Stimulated activated CD8-positive, alpha-beta memory T cell treated with anti-CD3 and anti-CD28 coated beads, Interleukin-4, amount 100 ng/mL, for 4 hours (primary cell): Measurements from ENCODE around the gene URI1.

Experiments used
- DNase-seq, 2 donors: peaks; one replicate each; pipeline ENCODE4 v3.0.0-alpha.2; 2020; ENCODE audit warnings: low read depth in 2 of 2, low spot score in 1 of 2

URI1 gene

DNA sequence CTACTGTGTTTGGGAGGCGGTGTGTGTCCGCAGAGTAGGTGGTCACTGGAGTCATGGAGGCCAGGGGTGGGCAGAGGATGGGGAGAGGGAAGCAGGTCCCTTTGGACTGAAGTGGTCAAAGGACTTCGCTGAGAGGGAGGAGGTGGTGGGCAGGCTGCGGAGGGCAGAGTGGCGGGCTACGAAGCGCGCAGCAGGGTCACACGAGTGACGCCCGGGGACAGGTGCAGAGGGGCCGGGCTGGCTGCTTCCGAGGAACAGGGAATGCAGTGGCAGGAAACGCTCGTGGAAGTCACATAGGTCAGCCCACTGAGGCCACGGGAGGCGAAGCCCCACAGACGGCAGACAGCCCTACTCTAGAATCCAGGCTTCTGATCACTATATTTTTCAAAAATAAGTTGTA lies 111.5 kb downstream of the URI1 start:
- no peak for DNase-seq

DNA sequence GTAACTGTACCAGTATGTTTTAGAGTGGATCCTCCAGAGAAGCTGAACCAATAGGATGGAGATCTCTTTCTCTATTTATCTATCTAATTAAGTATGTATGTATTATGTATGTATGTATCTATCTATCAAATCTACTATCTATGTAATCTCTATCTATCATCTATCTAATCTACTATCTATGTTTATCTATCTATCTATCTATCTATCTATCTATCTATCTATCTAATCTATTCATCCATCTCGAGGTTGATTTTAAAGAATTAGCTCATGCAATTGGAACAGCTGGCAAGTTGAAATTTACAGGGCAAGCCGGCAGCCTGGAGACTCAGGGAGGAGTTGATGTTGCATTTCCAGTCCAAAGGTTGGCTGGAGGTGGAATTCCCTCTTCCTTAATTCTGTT lies 112.2 kb downstream of the URI1 start:
- DNase-seq, result no peak

DNA sequence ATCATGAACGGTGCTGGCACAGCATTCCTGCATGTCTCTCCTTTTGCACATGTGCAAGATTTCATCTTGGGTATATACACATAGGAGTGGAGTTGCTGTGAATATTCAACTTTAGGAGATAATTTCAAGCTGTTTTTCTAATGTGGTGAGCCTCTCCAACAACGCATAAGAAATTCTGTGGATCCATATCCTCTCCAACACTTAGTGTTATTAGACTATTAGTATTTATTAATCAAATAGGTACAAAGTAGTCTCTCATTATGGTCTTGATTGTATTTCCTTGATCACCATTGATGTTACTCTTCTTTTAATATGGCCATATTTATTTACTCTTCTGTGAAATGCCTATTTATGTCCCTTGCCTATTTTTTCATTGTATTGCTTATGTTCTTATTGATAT lies 114.5 kb downstream of the URI1 start:
- DNase-seq, result no peak

DNA sequence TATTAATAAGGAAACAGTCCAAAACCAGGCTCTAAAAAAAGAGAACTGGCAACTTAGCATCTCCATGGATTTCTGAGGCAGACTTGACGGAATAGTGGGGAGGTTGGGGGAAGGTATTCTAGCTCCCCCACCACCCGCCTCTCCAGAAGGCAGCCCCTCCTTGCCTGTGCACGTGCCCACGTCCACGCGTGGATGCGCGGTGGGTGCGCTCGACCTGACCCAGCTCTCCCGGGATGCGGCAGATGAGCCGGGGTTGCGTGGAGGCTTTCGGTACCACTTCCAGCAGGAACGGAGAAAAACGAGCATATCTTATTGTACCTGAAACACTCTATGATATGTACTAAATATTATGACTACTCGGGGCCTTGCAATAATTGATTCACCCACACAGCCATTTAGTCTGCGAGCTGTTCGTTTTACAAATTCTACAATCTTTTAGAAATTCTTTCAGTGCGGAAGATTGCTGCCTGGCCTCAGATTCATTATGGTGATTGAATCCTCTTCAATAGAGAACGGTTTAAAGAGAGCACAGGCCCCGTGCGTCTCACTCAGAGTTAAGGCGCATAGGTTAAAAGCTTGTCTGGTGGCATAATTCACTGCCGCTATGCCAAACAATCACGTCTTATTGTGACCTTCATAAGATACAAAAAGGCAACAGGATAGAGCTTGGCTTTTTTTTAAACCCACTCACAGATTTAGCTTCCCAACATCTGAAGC lies 117.9 kb downstream of the URI1 start:
- DNase-seq, result no peak

DNA sequence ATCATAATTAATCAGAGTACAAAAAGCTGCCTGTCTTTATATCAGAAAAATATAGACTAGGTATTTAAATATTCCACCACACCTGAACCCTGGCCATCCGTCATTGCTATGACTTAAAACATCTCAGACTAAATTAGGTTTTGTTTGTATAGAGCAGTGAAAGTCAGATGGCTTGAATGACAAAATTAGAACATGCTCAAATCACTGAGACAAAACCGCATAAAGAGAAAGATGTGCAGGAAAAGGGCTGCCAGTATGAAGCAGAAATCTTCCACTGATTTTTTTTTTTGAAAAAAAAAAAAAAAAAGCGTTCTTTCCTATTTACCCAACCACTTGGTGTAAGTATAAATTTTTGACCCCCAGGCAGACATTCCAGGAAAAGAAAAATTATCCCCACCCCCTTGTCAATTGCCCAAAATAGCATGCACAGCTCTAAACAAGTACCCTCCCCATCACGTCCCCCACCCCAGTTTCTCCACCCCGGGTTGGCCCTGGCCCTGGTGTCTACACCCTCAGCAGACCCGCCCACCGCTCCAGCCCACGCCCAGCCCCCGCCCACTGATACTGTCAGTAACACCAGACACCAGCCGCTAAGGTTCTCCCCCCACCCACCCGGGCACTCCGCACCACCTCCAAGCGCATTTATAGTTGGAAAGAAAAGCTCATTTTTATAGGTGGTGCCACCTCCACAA lies 118.6 kb downstream of the URI1 start:
- no peak for DNase-seq

DNA sequence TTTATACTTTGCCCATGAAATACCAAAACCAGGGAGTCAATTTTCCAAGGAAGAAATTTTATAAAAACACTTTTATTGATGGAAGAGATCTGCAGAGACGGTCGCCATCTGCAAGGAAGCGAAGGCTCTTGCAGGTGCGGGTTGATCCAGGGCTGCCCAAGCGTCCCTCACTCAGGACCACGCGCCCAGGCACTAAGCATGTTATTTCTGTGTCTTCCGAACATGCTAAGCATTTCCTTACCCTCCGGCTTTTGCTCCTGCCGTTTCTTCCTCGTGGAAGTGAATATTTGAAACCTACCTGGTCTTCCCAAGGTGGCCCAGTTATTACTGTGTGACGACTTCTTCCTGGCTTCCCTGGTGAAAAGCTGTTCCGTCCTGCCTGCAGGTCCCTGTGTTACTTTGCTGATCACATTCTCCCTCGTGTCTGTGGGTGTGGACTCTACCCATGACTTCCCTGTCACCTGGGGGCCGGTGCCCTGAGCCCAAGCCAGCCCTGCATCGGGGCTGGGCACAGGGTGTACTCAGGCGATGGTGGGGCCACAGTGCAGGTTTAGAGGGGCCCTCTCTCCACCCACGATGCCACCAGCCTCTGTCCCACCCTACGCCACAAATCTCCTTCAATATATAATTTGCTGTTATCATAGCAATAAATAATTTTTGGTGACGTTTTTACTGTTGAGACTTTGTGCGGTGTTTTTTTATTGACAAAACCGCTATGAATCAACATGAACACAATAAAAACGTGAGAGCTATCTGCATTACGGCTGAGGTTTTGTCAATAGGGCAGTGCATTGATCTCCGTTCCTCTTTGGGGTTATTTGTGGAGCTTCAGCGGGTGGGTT lies 119.4 kb downstream of the URI1 start:
- DNase-seq, result no peak

DNA sequence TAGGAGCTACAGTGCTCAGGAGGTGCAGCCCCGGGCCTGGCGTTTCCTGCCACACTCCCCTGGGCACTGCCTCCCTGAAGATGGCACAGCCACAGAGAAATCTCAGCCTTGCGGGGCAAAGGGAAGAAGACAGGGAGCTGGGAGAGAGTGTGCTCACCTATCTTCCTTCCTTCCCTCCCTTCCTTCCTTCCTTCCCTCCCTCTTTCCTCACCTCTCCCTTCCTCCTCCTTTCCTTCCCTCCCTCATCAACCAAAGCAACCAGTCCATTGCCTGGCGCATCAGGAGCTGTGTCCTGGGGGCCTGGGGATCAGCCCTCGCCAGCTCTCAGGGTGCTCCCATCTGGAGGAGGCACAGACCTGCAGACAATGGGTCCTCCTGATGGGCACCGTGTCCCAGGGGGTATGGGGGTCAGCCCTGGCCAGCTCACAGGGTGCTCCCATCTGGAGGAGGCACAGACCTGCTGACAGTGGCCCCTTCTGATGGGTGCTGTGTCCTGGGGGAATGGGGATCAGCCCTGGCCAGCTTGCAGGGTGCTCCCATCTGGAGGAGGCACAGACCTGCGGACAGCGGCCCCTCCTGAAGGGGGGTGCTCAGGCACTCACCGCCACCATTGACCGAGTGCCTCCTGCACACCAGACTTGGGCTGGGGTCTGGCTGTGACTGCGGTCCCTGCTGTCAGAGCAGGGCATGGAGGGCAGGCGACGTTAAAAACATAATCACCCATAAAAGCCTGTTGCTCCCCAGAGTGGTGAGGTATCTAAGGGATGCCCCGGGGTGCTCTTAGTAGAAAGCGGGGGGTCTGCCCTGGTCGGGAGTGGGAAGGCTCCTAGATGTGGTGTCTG lies 120.2 kb downstream of the URI1 start:
- DNase-seq, result no peak

DNA sequence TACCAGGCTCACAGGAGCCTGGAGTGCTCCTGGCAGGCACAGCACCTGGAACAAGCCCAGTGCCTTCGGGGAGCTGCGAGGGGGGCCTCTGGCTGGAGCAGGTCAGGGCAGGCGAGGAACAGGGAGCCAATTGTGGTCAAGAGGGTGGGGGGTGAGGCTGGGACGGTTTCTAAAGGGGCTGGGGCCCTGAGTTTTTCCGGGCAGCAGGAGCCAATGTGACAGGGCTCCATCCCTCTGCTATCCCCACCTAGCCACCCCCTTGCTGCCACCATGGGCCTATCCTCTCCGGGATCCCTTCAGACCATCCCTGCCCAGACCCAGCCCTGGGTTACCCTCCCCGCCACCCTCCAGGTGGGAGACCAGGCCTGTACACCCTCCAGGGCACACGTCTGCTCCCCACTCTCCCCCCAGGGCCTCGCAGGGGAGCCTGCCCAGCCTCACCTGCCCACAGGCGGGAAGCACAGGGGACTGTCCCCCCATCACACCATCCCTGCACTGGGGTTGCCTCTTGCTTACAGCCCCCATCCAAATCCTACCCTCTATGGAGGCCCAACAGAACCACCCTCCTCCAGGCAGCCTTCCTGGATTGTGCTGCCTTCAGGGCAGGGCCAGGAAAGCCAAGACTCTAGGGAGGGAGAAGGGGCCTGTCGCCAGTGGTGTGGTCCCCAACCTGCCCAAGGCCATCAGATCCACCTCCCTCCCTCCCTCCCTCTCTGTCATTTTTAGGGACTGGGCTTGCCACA lies 121.0 kb downstream of the URI1 start:
- no peak for DNase-seq

DNA sequence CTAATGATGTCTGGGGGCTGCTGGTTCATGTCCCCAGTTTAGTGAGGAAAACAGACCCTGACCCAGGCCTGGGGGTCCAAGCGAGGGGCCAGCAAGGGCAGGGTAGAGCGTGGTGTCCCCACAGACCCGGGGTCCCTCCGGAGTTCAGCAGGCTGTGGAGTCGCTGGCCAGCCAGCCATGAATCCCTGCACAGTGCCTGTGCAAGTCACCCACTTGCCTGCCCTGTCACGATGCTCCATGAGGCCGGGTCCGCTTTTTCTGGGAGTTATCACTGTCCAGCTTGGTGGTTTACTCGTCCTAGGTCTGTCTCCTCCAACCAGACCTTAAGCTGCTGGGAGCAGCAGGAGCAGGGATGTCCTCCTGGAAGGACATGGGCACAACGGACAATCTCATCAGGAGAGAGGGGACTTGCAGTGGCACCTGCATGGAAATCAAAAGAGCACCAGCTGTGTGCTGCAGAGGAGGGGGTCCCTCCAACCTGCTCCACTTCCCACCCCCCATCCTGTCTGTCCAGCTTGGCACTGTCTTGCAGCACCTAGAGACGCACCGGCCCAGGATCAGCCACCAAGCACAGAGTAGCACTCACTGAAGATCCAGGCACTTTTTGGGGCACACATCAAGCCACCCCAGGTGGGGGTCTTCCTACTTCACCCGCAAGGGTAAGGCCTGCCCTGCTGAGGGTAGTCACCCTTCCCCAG lies 121.8 kb downstream of the URI1 start:
- no peak for DNase-seq

DNA sequence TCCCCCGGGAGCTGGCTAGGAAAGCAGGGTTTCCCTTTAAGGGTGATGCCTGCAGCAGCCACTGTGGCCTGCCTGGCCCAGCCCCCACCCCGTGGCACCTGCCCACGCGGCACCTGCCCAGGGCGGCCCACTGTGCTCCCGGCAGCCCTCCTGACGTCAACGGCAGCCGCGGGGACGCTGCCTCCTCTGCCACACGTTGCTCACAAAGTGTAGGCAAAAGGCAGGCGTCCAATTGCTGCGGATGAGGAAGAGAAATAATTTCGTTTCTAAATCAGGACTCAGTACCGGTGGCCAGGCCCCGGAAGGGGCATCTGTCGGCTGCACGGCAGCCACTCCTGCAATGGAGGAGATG lies 122.3 kb downstream of the URI1 start:
- DNase-seq, result no peak

DNA sequence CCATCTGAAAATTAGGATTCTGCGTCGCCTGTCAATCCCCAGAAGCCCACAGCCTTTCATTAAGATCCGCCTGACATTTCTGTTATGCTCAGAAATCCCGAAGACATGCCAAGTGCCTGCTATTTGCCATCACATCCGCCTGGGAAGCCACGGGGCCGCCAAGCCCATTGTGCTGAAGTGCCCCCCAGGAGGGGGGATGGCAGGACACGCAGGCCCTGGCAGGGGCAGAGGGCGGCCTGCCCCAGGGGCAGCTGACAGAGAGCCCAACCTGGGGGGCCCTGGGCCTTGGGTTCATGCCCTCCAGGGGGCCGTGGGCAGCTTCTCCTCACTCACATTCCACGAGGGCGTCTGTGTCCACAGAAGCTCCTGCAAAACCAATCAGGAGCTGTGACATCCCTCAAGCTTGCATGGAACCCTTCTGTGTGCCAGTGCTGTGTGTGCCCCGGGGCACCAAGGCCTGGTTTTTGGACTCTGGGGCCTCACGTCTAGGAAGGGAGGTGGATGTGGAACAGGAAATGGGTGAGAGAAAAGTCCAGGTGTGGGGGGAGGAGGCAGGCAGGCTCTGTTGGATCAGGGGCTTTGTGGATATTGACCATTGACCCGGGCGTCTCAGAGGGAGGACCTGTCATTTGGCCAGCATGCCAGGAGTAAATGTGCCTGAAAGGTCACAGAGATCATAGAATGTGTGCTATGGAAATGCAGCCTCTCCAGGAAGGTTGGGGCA lies 122.9 kb downstream of the URI1 start:
- DNase-seq, result no peak

DNA sequence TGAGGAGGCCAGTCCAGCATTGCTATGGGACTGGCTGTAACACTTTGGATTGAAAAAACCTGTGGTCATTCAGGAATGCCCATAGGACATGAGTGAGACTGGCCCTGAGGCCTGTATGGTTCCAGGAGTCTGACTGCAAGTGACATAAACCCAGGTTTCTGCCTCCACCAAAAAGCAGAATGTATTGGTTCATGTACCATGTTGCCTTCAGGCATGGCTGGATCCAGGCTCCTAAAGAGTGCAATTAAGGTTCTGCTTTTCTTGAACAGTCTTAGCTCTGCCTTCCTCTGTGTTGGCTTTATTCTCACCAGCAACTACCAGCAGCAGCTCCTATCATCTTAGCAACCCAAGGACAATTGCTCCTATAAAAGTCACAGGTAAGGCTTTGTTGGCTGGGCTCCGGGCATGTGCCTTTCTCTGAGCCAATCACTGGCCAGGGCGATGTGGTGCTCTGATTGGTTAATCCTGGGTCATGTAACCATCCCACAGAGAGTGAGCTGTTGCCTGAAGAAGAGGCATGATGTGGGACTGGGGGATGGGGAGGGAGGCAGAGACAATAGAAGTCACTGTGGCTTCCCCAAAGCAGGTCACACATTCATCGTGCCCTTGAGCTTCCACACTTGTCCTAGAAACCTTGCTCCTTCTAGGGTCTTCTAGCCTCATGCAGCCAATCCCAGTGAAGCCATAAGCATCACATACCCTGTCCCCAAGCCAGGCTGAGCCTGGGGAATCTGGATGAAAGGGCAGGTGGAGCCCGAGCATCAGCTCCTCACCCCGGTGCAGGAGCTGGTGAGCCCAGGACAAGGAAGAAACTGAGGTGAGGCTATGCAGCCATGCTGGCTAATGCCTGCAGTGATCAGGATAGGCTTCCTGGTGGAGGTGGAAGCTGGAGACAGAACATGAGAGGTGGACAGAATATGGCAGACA lies 123.9 kb downstream of the URI1 start:
- DNase-seq, result no peak
